ENCODE data around the gene LY6G6F. TPM values are rescaled to one million over a fixed set of nuclear protein-coding genes. Genes with fewer than 3 reads are reported as not detected.

Gene LY6G6F
- total and polyA plus RNA-seq, 2 of the 13 experiments (the other 11 are each of a cell fraction or from before 2014, with no cell fraction given): not detected

GRCh38 chr6:31736021-31736767 is 29.5 kb downstream of the LY6G6F start, which contains the start of gene CLIC1 (continued):
- TF ChIP-seq ZNF18 (CRISPR knock-in tag; IDR thresholded peaks at IDR 0.05; ENCODE audit: insufficient replicate concordance) (peak; percentile 91), ZNF256 (CRISPR knock-in tag; conservative IDR thresholded peaks at IDR 0.05) (0 out of 2 replicates have a peak, but pooled peaks have one; percentile 21), BCL3 (CRISPR knock-in tag; IDR thresholded peaks at IDR 0.05) (peak; percentile 76; the same call in 1 of the 2 replicates), TBL1XR1 (IDR thresholded peaks at IDR 0.05; ENCODE audit: borderline replicate concordance, low read length, partially characterized antibody) (no peak), NPAS2 (CRISPR knock-in tag; IDR thresholded peaks at IDR 0.05; ENCODE audit: borderline replicate concordance) (no peak), ZNF121 (CRISPR knock-in tag; IDR thresholded peaks at IDR 0.05) (no peak), AHR (CRISPR knock-in tag; IDR thresholded peaks at IDR 0.05) (no peak; the same call in 1 of the 2 replicates), RBM39 (IDR thresholded peaks at IDR 0.05; ENCODE audit: low read depth, low read length, poor library complexity, severe bottlenecking) (peak; percentile 97), ZNF75D (CRISPR knock-in tag; IDR thresholded peaks at IDR 0.05; ENCODE audit: borderline replicate concordance) (no peak), ZFP62 (CRISPR knock-in tag; IDR thresholded peaks at IDR 0.05) (no peak), ZNF501 (CRISPR knock-in tag; IDR thresholded peaks at IDR 0.05) (0 out of 2 replicates have a peak, but pooled peaks have one; percentile 61), SP140L (CRISPR knock-in tag; IDR thresholded peaks at IDR 0.05; ENCODE audit: borderline replicate concordance) (no peak), ZBTB7B (CRISPR knock-in tag; IDR thresholded peaks at IDR 0.05) (peak; percentile 55), SPEN (CRISPR knock-in tag; IDR thresholded peaks at IDR 0.05; ENCODE audit: low read depth) (no peak), KDM3A (CRISPR knock-in tag; IDR thresholded peaks at IDR 0.05; ENCODE audit: low read depth) (peak; percentile 86)
- TF ChIP-seq, protein P1, sequence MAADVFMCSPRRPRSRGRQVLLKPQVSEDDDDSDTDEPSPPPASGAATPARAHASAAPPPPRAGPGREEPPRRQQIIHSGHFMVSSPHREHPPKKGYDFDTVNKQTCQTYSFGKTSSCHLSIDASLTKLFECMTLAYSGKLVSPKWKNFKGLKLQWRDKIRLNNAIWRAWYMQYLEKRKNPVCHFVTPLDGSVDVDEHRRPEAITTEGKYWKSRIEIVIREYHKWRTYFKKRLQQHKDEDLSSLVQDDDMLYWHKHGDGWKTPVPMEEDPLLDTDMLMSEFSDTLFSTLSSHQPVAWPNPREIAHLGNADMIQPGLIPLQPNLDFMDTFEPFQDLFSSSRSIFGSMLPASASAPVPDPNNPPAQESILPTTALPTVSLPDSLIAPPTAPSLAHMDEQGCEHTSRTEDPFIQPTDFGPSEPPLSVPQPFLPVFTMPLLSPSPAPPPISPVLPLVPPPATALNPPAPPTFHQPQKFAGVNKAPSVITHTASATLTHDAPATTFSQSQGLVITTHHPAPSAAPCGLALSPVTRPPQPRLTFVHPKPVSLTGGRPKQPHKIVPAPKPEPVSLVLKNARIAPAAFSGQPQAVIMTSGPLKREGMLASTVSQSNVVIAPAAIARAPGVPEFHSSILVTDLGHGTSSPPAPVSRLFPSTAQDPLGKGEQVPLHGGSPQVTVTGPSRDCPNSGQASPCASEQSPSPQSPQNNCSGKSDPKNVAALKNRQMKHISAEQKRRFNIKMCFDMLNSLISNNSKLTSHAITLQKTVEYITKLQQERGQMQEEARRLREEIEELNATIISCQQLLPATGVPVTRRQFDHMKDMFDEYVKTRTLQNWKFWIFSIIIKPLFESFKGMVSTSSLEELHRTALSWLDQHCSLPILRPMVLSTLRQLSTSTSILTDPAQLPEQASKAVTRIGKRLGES (CRISPR knock-in tag; IDR thresholded peaks at IDR 0.05; ENCODE audit: borderline replicate concordance): no peak
- TF ChIP-seq, protein P2, sequence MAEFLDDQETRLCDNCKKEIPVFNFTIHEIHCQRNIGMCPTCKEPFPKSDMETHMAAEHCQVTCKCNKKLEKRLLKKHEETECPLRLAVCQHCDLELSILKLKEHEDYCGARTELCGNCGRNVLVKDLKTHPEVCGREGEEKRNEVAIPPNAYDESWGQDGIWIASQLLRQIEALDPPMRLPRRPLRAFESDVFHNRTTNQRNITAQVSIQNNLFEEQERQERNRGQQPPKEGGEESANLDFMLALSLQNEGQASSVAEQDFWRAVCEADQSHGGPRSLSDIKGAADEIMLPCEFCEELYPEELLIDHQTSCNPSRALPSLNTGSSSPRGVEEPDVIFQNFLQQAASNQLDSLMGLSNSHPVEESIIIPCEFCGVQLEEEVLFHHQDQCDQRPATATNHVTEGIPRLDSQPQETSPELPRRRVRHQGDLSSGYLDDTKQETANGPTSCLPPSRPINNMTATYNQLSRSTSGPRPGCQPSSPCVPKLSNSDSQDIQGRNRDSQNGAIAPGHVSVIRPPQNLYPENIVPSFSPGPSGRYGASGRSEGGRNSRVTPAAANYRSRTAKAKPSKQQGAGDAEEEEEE (CRISPR knock-in tag; IDR thresholded peaks at IDR 0.05; ENCODE audit: borderline replicate concordance): no peak
- TF ChIP-seq, protein P3, sequence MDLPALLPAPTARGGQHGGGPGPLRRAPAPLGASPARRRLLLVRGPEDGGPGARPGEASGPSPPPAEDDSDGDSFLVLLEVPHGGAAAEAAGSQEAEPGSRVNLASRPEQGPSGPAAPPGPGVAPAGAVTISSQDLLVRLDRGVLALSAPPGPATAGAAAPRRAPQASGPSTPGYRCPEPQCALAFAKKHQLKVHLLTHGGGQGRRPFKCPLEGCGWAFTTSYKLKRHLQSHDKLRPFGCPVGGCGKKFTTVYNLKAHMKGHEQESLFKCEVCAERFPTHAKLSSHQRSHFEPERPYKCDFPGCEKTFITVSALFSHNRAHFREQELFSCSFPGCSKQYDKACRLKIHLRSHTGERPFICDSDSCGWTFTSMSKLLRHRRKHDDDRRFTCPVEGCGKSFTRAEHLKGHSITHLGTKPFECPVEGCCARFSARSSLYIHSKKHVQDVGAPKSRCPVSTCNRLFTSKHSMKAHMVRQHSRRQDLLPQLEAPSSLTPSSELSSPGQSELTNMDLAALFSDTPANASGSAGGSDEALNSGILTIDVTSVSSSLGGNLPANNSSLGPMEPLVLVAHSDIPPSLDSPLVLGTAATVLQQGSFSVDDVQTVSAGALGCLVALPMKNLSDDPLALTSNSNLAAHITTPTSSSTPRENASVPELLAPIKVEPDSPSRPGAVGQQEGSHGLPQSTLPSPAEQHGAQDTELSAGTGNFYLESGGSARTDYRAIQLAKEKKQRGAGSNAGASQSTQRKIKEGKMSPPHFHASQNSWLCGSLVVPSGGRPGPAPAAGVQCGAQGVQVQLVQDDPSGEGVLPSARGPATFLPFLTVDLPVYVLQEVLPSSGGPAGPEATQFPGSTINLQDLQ (CRISPR knock-in tag; IDR thresholded peaks at IDR 0.05): no peak
